BLaER1 treated with 17β-estradiol and CSF1 and Interleukin-3, amounts not matched to agents 10 nM and 100 nM (cell line): Measurements from ENCODE around the gene ASTN1.
A peak's percentile ranks its signal among the peaks of the same experiment; 100 is the strongest.

Experiments
- H3K27ac ChIP-seq, 11 experiments: shearing (Covaris generic); formaldehyde crosslinking; 2 replicates each; pipeline ENCODE4 v1.8.1; 2022
- H3K27me3 ChIP-seq, 11 experiments: shearing (Covaris generic); formaldehyde crosslinking; 2 replicates each; pipeline ENCODE4 v1.8.1; 2022
- H3K36me3 ChIP-seq, 11 experiments: shearing (Covaris generic); formaldehyde crosslinking; 2 replicates each; pipeline ENCODE4 v1.8.1; 2022
- H3K4me1 ChIP-seq, 10 experiments: shearing (Covaris generic); formaldehyde crosslinking; 2 replicates each; pipeline ENCODE4 v1.8.1; 2022
- H3K4me2 ChIP-seq, 11 experiments: shearing (Covaris generic); formaldehyde crosslinking; 2 replicates each; pipeline ENCODE4 v1.8.1; 2022
- H3K4me3 ChIP-seq, 10 experiments: shearing (Covaris generic); formaldehyde crosslinking; 2 replicates each; pipeline ENCODE4 v1.8.1; 2022
- H3K9ac ChIP-seq, 11 experiments: shearing (Covaris generic); formaldehyde crosslinking; 2 replicates each; pipeline ENCODE4 v1.8.1; 2022
- H3K9me3 ChIP-seq, 11 experiments: shearing (Covaris generic); formaldehyde crosslinking; replicated peaks in 1 of 11; 2 replicates each; pipeline ENCODE4 v1.8.1; 2022
- H4K20me1 ChIP-seq, 11 experiments: shearing (Covaris generic); formaldehyde crosslinking; 2 replicates each; pipeline ENCODE4 v1.8.1; 2022
- Cebpa-rat ChIP-seq, 11 experiments: shearing (Covaris generic); IDR thresholded peaks; 2 replicates each; pipeline ENCODE4 v1.8.1; 2022

The ASTN1 gene

GRCh38 chr1:176976771-176977170 lies 187.7 kb downstream of the ASTN1 start:
- Histone ChIP-seq H3K4me2 (no peak overlapping the region), H3K27ac (no peak overlapping the region), H3K4me1 (peaks cover 0 to 16% (median 0%) of the 10 kb centered on the region in 10 experiments; a peak in 3 of 20 replicates), H3K4me3 (no peak overlapping the region), H3K36me3 (no peaks in the 10 kb centered on the region), H3K9ac (no peak overlapping the region), H4K20me1 (no peaks in the 10 kb centered on the region), H3K9me3 (no peaks in the 10 kb centered on the region), H3K27me3 (no peaks in the 10 kb centered on the region)
- TF ChIP-seq Cebpa-rat (IDR thresholded peaks at IDR 0.05), result no peak

GRCh38 chr1:176976225-176976624 lies 188.3 kb downstream of the ASTN1 start:
- TF ChIP-seq Cebpa-rat (IDR thresholded peaks at IDR 0.05), result no peak
- Histone ChIP-seq H3K27ac (no peak overlapping the region), H3K4me2 (peak overlapping the region in 1 of 11 experiments; percentile 26; a peak in 1 of 22 replicates)

GRCh38 chr1:176964687-176965086 lies 199.8 kb downstream of the ASTN1 start:
- Histone ChIP-seq H3K9me3 (no peaks in the 10 kb centered on the region), H3K27me3 (no peaks in the 10 kb centered on the region), H3K4me2 (no peak overlapping the region; a peak in 1 of 22 replicates), H3K9ac (no peak overlapping the region), H3K4me3 (no peak overlapping the region), H4K20me1 (no peaks in the 10 kb centered on the region), H3K27ac (no peak overlapping the region), H3K4me1 (peaks cover 0 to 21% (median 0%) of the 10 kb centered on the region in 10 experiments; a peak in 1 of 20 replicates), H3K36me3 (no peaks in the 10 kb centered on the region)
- TF ChIP-seq Cebpa-rat (IDR thresholded peaks at IDR 0.05), result no peak

More at GRCh38 chr1:176976225-176976624, 188.3 kb downstream of the ASTN1 start:
- no peak overlapping the region for H3K9ac ChIP-seq
- H3K9me3 ChIP-seq, result no peaks in the 10 kb centered on the region
- H3K4me3 ChIP-seq, result no peak overlapping the region
- no peaks in the 10 kb centered on the region for H3K36me3 ChIP-seq
- no peaks in the 10 kb centered on the region for H3K27me3 ChIP-seq
- H3K4me1 ChIP-seq, result peaks cover 0 to 16% (median 0%) of the 10 kb centered on the region in 10 experiments; a peak in 3 of 20 replicates
- no peaks in the 10 kb centered on the region for H4K20me1 ChIP-seq

GRCh38 chr1:176963181-176963580 lies 201.3 kb downstream of the ASTN1 start:
- Histone ChIP-seq H3K27ac (no peak overlapping the region), H3K9ac (no peak overlapping the region), H3K4me3 (no peak overlapping the region), H3K4me1 (peaks cover 0 to 11% (median 0%) of the 10 kb centered on the region in 10 experiments; a peak in 1 of 20 replicates), H3K9me3 (no peaks in the 10 kb centered on the region), H3K36me3 (no peaks in the 10 kb centered on the region), H4K20me1 (no peaks in the 10 kb centered on the region), H3K27me3 (no peaks in the 10 kb centered on the region), H3K4me2 (no peak overlapping the region)
- no peak for TF ChIP-seq Cebpa-rat (IDR thresholded peaks at IDR 0.05)

- H3K9me3 ChIP-seq, result no peaks in the 10 kb centered on the region
- H3K4me1 ChIP-seq, result peaks cover 0 to 8% (median 0%) of the 10 kb centered on the region in 10 experiments; a peak in 1 of 20 replicates
- no peak for TF ChIP-seq Cebpa-rat (IDR thresholded peaks at IDR 0.05)
- no peak overlapping the region for H3K27ac ChIP-seq
- H3K27me3 ChIP-seq, result no peaks in the 10 kb centered on the region
- H3K4me3 ChIP-seq, result no peak overlapping the region
- H3K36me3 ChIP-seq, result no peaks in the 10 kb centered on the region
- no peak overlapping the region for H3K9ac ChIP-seq
- no peaks in the 10 kb centered on the region for H4K20me1 ChIP-seq
- H3K4me2 ChIP-seq, result no peak overlapping the region
These were observed 202.8 kb downstream of the ASTN1 start for GRCh38 chr1:176961678-176962077.

- Histone ChIP-seq H3K36me3 (no peaks in the 10 kb centered on the region), H3K4me3 (no peak overlapping the region), H4K20me1 (no peaks in the 10 kb centered on the region), H3K27ac (no peak overlapping the region), H3K27me3 (no peaks in the 10 kb centered on the region), H3K4me1 (peaks cover 0 to 8% (median 0%) of the 10 kb centered on the region in 10 experiments; a peak in 1 of 20 replicates), H3K4me2 (peak overlapping the region in 1 of 11 experiments; percentile 13; a peak in 1 of 22 replicates), H3K9me3 (no peaks in the 10 kb centered on the region), H3K9ac (no peak overlapping the region)
- no peak for TF ChIP-seq Cebpa-rat (IDR thresholded peaks at IDR 0.05)
These were observed 205.2 kb downstream of the ASTN1 start for GRCh38 chr1:176959191-176959820.

- H3K4me3 ChIP-seq, result no peak overlapping the region
- H3K27me3 ChIP-seq, result no peaks in the 10 kb centered on the region
- no peaks in the 10 kb centered on the region for H3K9me3 ChIP-seq
- no peak overlapping the region for H3K4me2 ChIP-seq
- TF ChIP-seq Cebpa-rat (IDR thresholded peaks at IDR 0.05), result no peak
- no peaks in the 10 kb centered on the region for H4K20me1 ChIP-seq
- H3K4me1 ChIP-seq, result no peaks in the 10 kb centered on the region
- H3K9ac ChIP-seq, result no peak overlapping the region
- no peak overlapping the region for H3K27ac ChIP-seq
- H3K36me3 ChIP-seq, result no peaks in the 10 kb centered on the region
These were observed 206.9 kb downstream of the ASTN1 start for GRCh38 chr1:176957603-176958002.

GRCh38 chr1:176954242-176954641 lies 210.3 kb downstream of the ASTN1 start:
- Histone ChIP-seq H4K20me1 (no peaks in the 10 kb centered on the region), H3K4me2 (no peak overlapping the region), H3K9ac (no peak overlapping the region), H3K27ac (no peak overlapping the region), H3K36me3 (no peaks in the 10 kb centered on the region), H3K27me3 (no peaks in the 10 kb centered on the region), H3K9me3 (no peaks in the 10 kb centered on the region), H3K4me3 (no peak overlapping the region), H3K4me1 (no peaks in the 10 kb centered on the region)
- no peak for TF ChIP-seq Cebpa-rat (IDR thresholded peaks at IDR 0.05)

GRCh38 chr1:176950736-176951324 lies 213.7 kb downstream of the ASTN1 start:
- Histone ChIP-seq H4K20me1 (no peaks in the 10 kb centered on the region), H3K9me3 (no peaks in the 10 kb centered on the region), H3K4me1 (peaks cover 0 to 8% (median 0%) of the 10 kb centered on the region in 10 experiments; a peak in 4 of 20 replicates), H3K4me3 (no peak overlapping the region), H3K27me3 (no peaks in the 10 kb centered on the region), H3K9ac (no peak overlapping the region), H3K4me2 (no peak overlapping the region), H3K27ac (no peak overlapping the region), H3K36me3 (no peaks in the 10 kb centered on the region)
- TF ChIP-seq Cebpa-rat (IDR thresholded peaks at IDR 0.05), result no peak
